Left cardiac atrium (tissue), 4 donors: ENCODE results near the gene WSB1. TPM values are rescaled to one million over a fixed set of nuclear protein-coding genes. Genes with fewer than 3 reads are reported as not detected.

Experiments
- ATAC-seq, 2 donors: fragments of 200-7000 bp; cut with Tn5 transposase; one replicate each; pipeline ENCODE4 v1.9.1; 2020; ENCODE audit warnings: mild to moderate bottlenecking in 2 of 2, moderate library complexity in 2 of 2
- DNase-seq: peaks from one replicate; pipeline ENCODE4 v3.0.0-alpha.2; 2020
- intact Hi-C, 2 donors: fragments of 100-400 bp; cut with DNase I; formaldehyde crosslinking; loops; one replicate each; pipeline versions ENCODE4 v1.14.1 to v1.15.1; 2022 to 2023
- total RNA-seq, 2 donors: library from RNA; stranded (reverse); fragmentation: NEBNext Ultra II Directional; extraction: Animal tissue kit (Norgen Biotek cat#: 25700); gene quantifications; one replicate each; pipeline ENCODE4 v1.2.1, GENCODE V29; 2021
- donor health status: DM: no; HTN: yes; CAD: no.
- donor health status: DM: no; HTN: yes; CAD: no; lungs with severe emphysema.
- donor health status: DM: yes; HTN: yes; CAD: no.
- donor health status: Dilated cardiomyopathy.

The WSB1 gene
- total RNA-seq, 2 donors from 2014 or later, result 69.3 to 119 TPM

GRCh38 chr17:27348196-27348595, 54.3 kb downstream of the WSB1 start:
- no peak for DNase-seq
- intact Hi-C loops, result no loop called here
- no peak for ATAC-seq

- ATAC-seq, result no peak
These were observed 55.7 kb downstream of the WSB1 start for GRCh38 chr17:27349540-27350021.

GRCh38 chr17:27351759-27352158, 57.8 kb downstream of the WSB1 start:
- ATAC-seq, result no peak
- DNase-seq, result no peak
- intact Hi-C loops, result loop anchor here (2.0 to 10.0 kb wide), 3 partner anchors 83 to 251 kb away; no protein-coding TSS in a partner anchor

More at GRCh38 chr17:27349540-27350021, 55.7 kb downstream of the WSB1 start:
- intact Hi-C loops, result loop anchor here in 1 of 2 donors (5.0 to 10.0 kb wide), 2 partner anchors 85 to 253 kb away; no protein-coding TSS in a partner anchor
- no peak for DNase-seq

- ATAC-seq (no peak), DNase-seq (no peak)
- intact Hi-C loops, result loop anchor here (1.0 to 10.0 kb wide), 4 partner anchors 82 to 250 kb away; no protein-coding TSS in a partner anchor
These were observed 58.6 kb downstream of the WSB1 start for GRCh38 chr17:27352448-27353032.

GRCh38 chr17:27353033-27353460, 59.1 kb downstream of the WSB1 start:
- intact Hi-C loops, result loop anchor here (1.0 to 10.0 kb wide), 4 partner anchors 82 to 249 kb away; no protein-coding TSS in a partner anchor
- DNase-seq, result no peak
- no peak for ATAC-seq

- peak; percentile 94 for DNase-seq
- intact Hi-C loops, result loop anchor here (1.0 to 10.0 kb wide), 4 partner anchors 81 to 249 kb away; no protein-coding TSS in a partner anchor
- ATAC-seq, result peak; percentile 92 to 94
These were observed 59.6 kb downstream of the WSB1 start for GRCh38 chr17:27353461-27354050.

GRCh38 chr17:27354051-27354490, 60.2 kb downstream of the WSB1 start:
- intact Hi-C loops, result loop anchor here in 1 of 2 donors (5.0 to 10.0 kb wide), 2 partner anchors 81 to 248 kb away; no protein-coding TSS in a partner anchor
- DNase-seq (peak; percentile 40), ATAC-seq (no peak)

- intact Hi-C loops, result loop anchor here in 1 of 2 donors (5.0 to 10.0 kb wide), 2 partner anchors 80 to 248 kb away; no protein-coding TSS in a partner anchor
- DNase-seq, result no peak
- no peak for ATAC-seq
These were observed 60.7 kb downstream of the WSB1 start for GRCh38 chr17:27354491-27355081.

- DNase-seq (no peak), ATAC-seq (no peak)
- intact Hi-C loops, result loop anchor here in 1 of 2 donors (10.0 kb wide), 1 partner anchor 79 kb away; no protein-coding TSS in a partner anchor
These were observed 61.5 kb downstream of the WSB1 start for GRCh38 chr17:27355419-27355818.

GRCh38 chr17:27356091-27356705, 62.3 kb downstream of the WSB1 start:
- intact Hi-C loops, result loop anchor here in 1 of 2 donors (10.0 kb wide), 1 partner anchor 79 kb away; no protein-coding TSS in a partner anchor
- DNase-seq (no peak), ATAC-seq (no peak)

GRCh38 chr17:27357236-27357635, 63.3 kb downstream of the WSB1 start:
- ATAC-seq (no peak), DNase-seq (no peak)
- intact Hi-C loops, result loop anchor here in 1 of 2 donors (10.0 kb wide), 1 partner anchor 78 kb away; no protein-coding TSS in a partner anchor

GRCh38 chr17:27360507-27360906, 66.6 kb downstream of the WSB1 start:
- no peak for DNase-seq
- no peak for ATAC-seq
- intact Hi-C loops, result no loop called here

- intact Hi-C loops, result no loop called here
- DNase-seq (no peak), ATAC-seq (no peak)
These were observed 67.8 kb downstream of the WSB1 start for GRCh38 chr17:27361695-27362094.

GRCh38 chr17:27362503-27362902, 68.6 kb downstream of the WSB1 start:
- no peak for DNase-seq
- intact Hi-C loops, result no loop called here
- no peak for ATAC-seq

GRCh38 chr17:27362909-27363308, 69.0 kb downstream of the WSB1 start:
- no peak for ATAC-seq
- intact Hi-C loops, result no loop called here

GRCh38 chr17:27363326-27363725, 69.4 kb downstream of the WSB1 start:
- ATAC-seq, result no peak
- no peak for DNase-seq
- intact Hi-C loops, result no loop called here

More at GRCh38 chr17:27362909-27363308, 69.0 kb downstream of the WSB1 start:
- no peak for DNase-seq
